ENCODE results near the gene CTNNB1. TPM values are rescaled to one million over a fixed set of nuclear protein-coding genes. Genes with fewer than 3 reads are reported as not detected.

The CTNNB1 gene
- 100 to 1,000 TPM; 379 to 659 (median 437) TPM for total RNA-seq

- TF ChIP-seq, protein P1, sequence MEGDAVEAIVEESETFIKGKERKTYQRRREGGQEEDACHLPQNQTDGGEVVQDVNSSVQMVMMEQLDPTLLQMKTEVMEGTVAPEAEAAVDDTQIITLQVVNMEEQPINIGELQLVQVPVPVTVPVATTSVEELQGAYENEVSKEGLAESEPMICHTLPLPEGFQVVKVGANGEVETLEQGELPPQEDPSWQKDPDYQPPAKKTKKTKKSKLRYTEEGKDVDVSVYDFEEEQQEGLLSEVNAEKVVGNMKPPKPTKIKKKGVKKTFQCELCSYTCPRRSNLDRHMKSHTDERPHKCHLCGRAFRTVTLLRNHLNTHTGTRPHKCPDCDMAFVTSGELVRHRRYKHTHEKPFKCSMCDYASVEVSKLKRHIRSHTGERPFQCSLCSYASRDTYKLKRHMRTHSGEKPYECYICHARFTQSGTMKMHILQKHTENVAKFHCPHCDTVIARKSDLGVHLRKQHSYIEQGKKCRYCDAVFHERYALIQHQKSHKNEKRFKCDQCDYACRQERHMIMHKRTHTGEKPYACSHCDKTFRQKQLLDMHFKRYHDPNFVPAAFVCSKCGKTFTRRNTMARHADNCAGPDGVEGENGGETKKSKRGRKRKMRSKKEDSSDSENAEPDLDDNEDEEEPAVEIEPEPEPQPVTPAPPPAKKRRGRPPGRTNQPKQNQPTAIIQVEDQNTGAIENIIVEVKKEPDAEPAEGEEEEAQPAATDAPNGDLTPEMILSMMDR (IDR thresholded peaks at IDR 0.05) = no peak
- DNase-seq (ENCODE audit: low spot score) (peak; percentile 86), ATAC-seq (ENCODE audit: low FRiP score) (peak; percentile 96)
Observed at GRCh38 chr3:41198950-41199865, at the start of gene CTNNB1. Gene CTNNB1, plus strand, starts transcription at chr3:41199505. Its CDS starts 24,564 bp downstream, at chr3:41224069.

GRCh38 chr3:41155834-41156233 is 43.5 kb upstream of the CTNNB1 start:
- DNase-seq (ENCODE audit: low spot score) (no peak), ATAC-seq (ENCODE audit: low FRiP score) (no peak)
- TF ChIP-seq, protein P1 (IDR thresholded peaks at IDR 0.05) = no peak

DNA sequence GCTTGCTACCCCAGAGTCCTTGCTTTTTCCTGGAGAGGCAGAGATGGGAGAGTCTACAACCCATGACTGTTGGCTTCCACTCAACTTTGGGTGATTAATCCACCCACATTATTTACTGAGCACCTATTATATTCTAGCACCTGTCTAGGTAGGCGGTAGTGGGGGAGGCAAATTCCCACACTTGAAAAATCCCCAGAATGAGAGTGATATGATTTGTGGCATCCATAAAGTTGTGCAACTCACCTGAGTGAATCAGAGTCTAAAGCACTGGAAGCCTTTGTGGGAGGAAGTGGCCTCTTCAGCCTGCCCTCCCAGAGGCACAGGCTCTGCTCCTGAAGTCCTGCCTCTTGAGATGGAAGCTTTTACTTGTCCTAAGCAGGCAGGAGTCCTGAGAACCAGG is 40.4 kb upstream of the CTNNB1 start:
- ATAC-seq (ENCODE audit: low FRiP score) = peak; percentile 22
- DNase-seq (ENCODE audit: low spot score) = no peak
- TF ChIP-seq, protein P1 (IDR thresholded peaks at IDR 0.05) = no peak

DNA sequence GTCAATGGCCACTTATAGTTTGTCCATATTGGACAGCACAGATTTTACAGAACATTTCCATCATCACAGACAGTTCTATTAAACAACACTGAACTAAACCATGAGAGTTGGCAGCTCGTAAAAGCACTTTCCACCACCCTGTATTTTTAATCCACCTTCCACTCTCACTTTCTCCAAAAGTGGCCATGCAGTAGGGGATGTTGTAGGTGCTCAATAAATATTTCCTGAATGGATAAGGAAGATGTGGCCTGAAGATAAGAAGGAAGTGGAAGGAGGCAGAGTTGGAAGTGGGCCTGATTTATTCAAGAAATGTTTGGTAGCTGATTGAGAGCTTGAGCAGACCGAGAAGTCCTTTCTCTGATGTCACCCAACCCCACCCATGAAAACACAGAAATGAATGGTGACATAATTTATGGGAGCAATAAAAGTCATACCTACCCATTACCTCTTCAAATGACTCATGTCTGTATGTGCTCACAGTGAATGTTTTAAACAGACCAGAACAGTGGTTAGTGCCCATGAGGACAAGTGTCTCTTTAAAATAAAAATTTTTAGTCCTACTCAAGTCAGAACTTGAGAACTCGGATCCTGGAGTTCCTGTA is 39.6 kb upstream of the CTNNB1 start:
- TF ChIP-seq, protein P1 (IDR thresholded peaks at IDR 0.05) = no peak
- ATAC-seq (ENCODE audit: low FRiP score) (no peak), DNase-seq (ENCODE audit: low spot score) (no peak)

DNA sequence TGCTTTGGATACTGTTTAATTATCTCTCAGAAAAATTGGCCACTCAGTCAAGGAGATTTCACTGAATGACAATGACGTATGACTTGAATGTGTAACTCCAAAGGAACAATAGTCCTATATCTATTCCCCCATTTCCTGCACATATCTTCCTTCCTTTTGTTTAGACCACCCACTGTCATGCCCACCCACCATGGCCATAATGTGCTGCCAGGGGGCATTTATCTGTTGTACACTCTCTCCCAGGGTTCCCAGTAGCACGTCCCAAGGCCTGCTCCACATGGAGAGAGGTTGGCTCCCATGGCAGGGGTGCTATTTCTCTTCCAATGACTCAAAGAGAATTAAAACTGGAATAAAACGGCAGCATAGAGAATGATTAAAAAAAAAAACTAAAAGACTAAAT is 36.8 kb upstream of the CTNNB1 start:
- TF ChIP-seq, protein P1 (IDR thresholded peaks at IDR 0.05) = no peak
- ATAC-seq (ENCODE audit: low FRiP score) (no peak), DNase-seq (ENCODE audit: low spot score) (no peak)

- ATAC-seq (ENCODE audit: low FRiP score) (no peak), DNase-seq (ENCODE audit: low spot score) (no peak)
- TF ChIP-seq, protein P1 (IDR thresholded peaks at IDR 0.05) = no peak
Observed at GRCh38 chr3:41163006-41163405, 36.3 kb upstream of the CTNNB1 start.
